CD14-positive monocyte (primary cell): ENCODE data around the gene GABRQ. TPM values are rescaled to one million over a fixed set of nuclear protein-coding genes. Genes with fewer than 3 reads are reported as not detected.

Source experiments
- DNase-seq, 3 donors: peaks; one replicate each; pipeline ENCODE4 v3.0.0-alpha.2; 2011 to 2022
- H2AFZ ChIP-seq: 2 replicates; pipeline ENCODE4 v1.6.0; 2012; ENCODE audit warnings: mild to moderate bottlenecking, low read depth, low read length, inconsistent platforms; ENCODE audit not compliant: insufficient read depth, poor library complexity, severe bottlenecking
- H3K27ac ChIP-seq, 2 donors: 1 replicate in 1 of 2; 2 replicates in 1 of 2; pipeline ENCODE4 v1.5.1; 2012 to 2013; ENCODE audit warnings: low read length in 2 of 2, control low read depth in 1 of 2, inconsistent platforms in 1 of 2, low read depth in 1 of 2, mild to moderate bottlenecking in 1 of 2
- H3K27me3 ChIP-seq, 2 donors: one replicate each; pipeline versions ENCODE4 v1.6.0 to v1.6.1; 2011 to 2013; ENCODE audit warnings: low read length in 2 of 2; ENCODE audit not compliant: control insufficient read depth in 2 of 2, insufficient read depth in 2 of 2
- H3K36me3 ChIP-seq, 2 donors: replicated peaks in 1 of 2; 1 replicate in 1 of 2; 2 replicates in 1 of 2; pipeline versions ENCODE4 v1.5.1 to v1.6.1; 2012 to 2013; ENCODE audit warnings: low read length in 2 of 2, control low read depth in 1 of 2, inconsistent platforms in 1 of 2, mild to moderate bottlenecking in 1 of 2; ENCODE audit not compliant: insufficient read depth in 2 of 2, control insufficient read depth in 1 of 2
- H3K4me1 ChIP-seq, 2 donors: 1 replicate in 1 of 2; 2 replicates in 1 of 2; pipeline versions ENCODE4 v1.5.1 to v1.6.1; 2012 to 2013; ENCODE audit warnings: low read length in 2 of 2, control low read depth in 1 of 2, inconsistent platforms in 1 of 2, mild to moderate bottlenecking in 1 of 2, moderate library complexity in 1 of 2; ENCODE audit not compliant: insufficient read depth in 2 of 2, control insufficient read depth in 1 of 2
- H3K4me2 ChIP-seq: replicated peaks from 2 replicates; pipeline ENCODE3; 2012; ENCODE audit warnings: low read length, moderate library complexity, mild to moderate bottlenecking; ENCODE audit not compliant: poor library complexity, severe bottlenecking; ENCODE audit errors: extremely low read depth
- H3K4me3 ChIP-seq, 3 experiments: fragments of 200-600 bp in 1 of 3; sonication (generic) in 1 of 3; replicated peaks in 1 of 3; 1 replicate in 2 of 3; 2 replicates in 1 of 3; pipeline ENCODE4 v1.5.1; 2011 to 2013; ENCODE audit warnings: low read length in 3 of 3, mild to moderate bottlenecking in 3 of 3, control low read depth in 2 of 3, low read depth in 2 of 3, inconsistent platforms in 1 of 3, moderate library complexity in 1 of 3
- H3K79me2 ChIP-seq: 2 replicates; pipeline ENCODE4 v1.6.0; 2012; ENCODE audit warnings: mild to moderate bottlenecking, control low read depth, inconsistent platforms, low read length, moderate library complexity; ENCODE audit not compliant: insufficient read depth
- H3K9ac ChIP-seq: 2 replicates; pipeline ENCODE4 v1.6.0; 2017; ENCODE audit warnings: low read length, mild to moderate bottlenecking; ENCODE audit not compliant: insufficient read depth, poor library complexity, severe bottlenecking
- H3K9me3 ChIP-seq, 2 donors: replicated peaks in 1 of 2; 1 replicate in 1 of 2; 2 replicates in 1 of 2; pipeline versions ENCODE4 v1.5.1 to v1.6.1; 2012 to 2013; ENCODE audit warnings: low read length in 2 of 2, control low read depth in 1 of 2; ENCODE audit not compliant: control insufficient read depth in 1 of 2, insufficient read depth in 1 of 2
- H4K20me1 ChIP-seq: 2 replicates; pipeline ENCODE4 v1.6.0; 2012; ENCODE audit warnings: mild to moderate bottlenecking, low read length, control low read depth, moderate library complexity; ENCODE audit not compliant: insufficient read depth
- H3K27ac Mint-ChIP-seq, 7 donors: one replicate each; pipeline ENCODE4 v1.8.0; 2020; ENCODE audit warnings: mild to moderate bottlenecking in 7 of 7, mixed read lengths in 7 of 7, moderate library complexity in 6 of 7, inconsistent platforms in 2 of 7
- H3K27me3 Mint-ChIP-seq, 3 donors: one replicate each; pipeline ENCODE4 v1.8.0; 2021 to 2022; ENCODE audit warnings: low read depth in 3 of 3, mild to moderate bottlenecking in 3 of 3, mixed read lengths in 3 of 3, moderate library complexity in 3 of 3, inconsistent platforms in 1 of 3
- H3K36me3 Mint-ChIP-seq, 2 donors: one replicate each; pipeline ENCODE4 v1.8.0; 2020; ENCODE audit warnings: mixed read lengths in 2 of 2, inconsistent platforms in 1 of 2, mild to moderate bottlenecking in 1 of 2
- H3K4me1 Mint-ChIP-seq: one replicate; pipeline ENCODE4 v1.8.0; 2020; ENCODE audit warnings: mild to moderate bottlenecking, mixed read lengths
- H3K4me3 Mint-ChIP-seq, 2 donors: one replicate each; pipeline ENCODE4 v1.8.0; 2020; ENCODE audit warnings: mild to moderate bottlenecking in 2 of 2, mixed read lengths in 2 of 2, moderate library complexity in 1 of 2
- H3K9me3 Mint-ChIP-seq, 7 donors: one replicate each; pipeline ENCODE4 v1.8.0; 2020 to 2022; ENCODE audit warnings: mixed read lengths in 7 of 7, mild to moderate bottlenecking in 6 of 7, moderate library complexity in 6 of 7, inconsistent platforms in 2 of 7
- WGBS: methylation state at CpG from one replicate; pipeline ENCODE4 v1.1.5; 2013; ENCODE audit warnings: missing lambda C conversion rate; ENCODE audit not compliant: insufficient coverage; 5-methylcytosine and 5-hydroxymethylcytosine counted together
- intact Hi-C, 2 donors: fragments of 100-400 bp; cut with micrococcal nuclease; formaldehyde crosslinking; loops; one replicate each; pipeline versions ENCODE4 v1.15.0 to v1.15.1; 2023
- polyA plus RNA-seq, 3 donors: library from polyadenylated mRNA; depleted of rRNA in 1 of 3; unstranded in 2 of 3; stranded (reverse) in 1 of 3; fragments of 300-500 nt in 2 of 3; fragments of >200 nt in 1 of 3; fragmentation: Illumina TruSeq in 2 of 3; gene quantifications; 1 replicate in 2 of 3; 2 replicates in 1 of 3; pipeline ENCODE4 v1.2.3, GENCODE V29; 2012 to 2021
- TF ChIP-seq, protein P1 (sequence below): fragments of 200-600 bp; IDR thresholded peaks from one replicate; pipeline ENCODE4 v1.8.0; 2022; ENCODE audit warnings: antibody characterized with exemption, mild to moderate bottlenecking

Gene GABRQ
- polyA plus RNA-seq, 3 donors, result not detected

DNA sequence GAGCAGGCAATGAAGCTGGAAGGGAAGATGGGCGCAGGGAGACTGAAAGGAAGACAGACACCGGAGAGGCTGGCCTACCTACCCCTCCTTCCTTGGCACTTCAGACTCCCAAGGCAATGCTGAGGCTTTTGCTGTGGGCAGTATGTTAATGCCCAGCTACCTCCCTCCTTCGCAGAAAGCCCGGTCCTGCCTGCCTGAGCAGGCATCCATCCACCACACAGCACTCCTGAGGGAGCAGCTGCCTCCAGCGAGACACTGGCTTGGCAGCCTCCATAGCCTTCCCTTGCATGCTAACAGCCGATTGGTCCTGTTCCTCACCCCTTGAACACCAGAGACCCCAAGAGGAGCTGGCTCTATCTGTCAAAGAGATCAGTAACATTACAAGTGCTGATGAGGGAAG is 14.4 kb downstream of the GABRQ start:
- H3K79me2 ChIP-seq, result no peaks in the 10 kb centered on the region
- no peak overlapping the region for H3K4me3 ChIP-seq
- Mint-ChIP-seq H3K4me3 (no peak overlapping the region), H3K27ac (peak overlapping the region in 1 of 7 donors; percentile 33), H3K27me3 (peaks cover 2 to 9% (median 4%) of the 10 kb centered on the region in 3 donors), H3K36me3 (no peaks in the 10 kb centered on the region), H3K4me1 (no peaks in the 10 kb centered on the region), H3K9me3 (peaks cover 0 to 4% (median 0%) of the 10 kb centered on the region in 7 donors)
- H3K4me1 ChIP-seq, result no peaks in the 10 kb centered on the region
- DNase-seq, result no peak
- no peaks in the 10 kb centered on the region for H4K20me1 ChIP-seq
- 93% methylated on average over 2 of the region's 6 CpGs for WGBS
- H3K9ac ChIP-seq, result no peak overlapping the region
- no peaks in the 10 kb centered on the region for H3K36me3 ChIP-seq
- no peak overlapping the region for H2AFZ ChIP-seq
- no peaks in the 10 kb centered on the region for H3K9me3 ChIP-seq
- no peak overlapping the region for H3K4me2 ChIP-seq
- intact Hi-C loops, result no loop called here
- TF ChIP-seq, protein P1, sequence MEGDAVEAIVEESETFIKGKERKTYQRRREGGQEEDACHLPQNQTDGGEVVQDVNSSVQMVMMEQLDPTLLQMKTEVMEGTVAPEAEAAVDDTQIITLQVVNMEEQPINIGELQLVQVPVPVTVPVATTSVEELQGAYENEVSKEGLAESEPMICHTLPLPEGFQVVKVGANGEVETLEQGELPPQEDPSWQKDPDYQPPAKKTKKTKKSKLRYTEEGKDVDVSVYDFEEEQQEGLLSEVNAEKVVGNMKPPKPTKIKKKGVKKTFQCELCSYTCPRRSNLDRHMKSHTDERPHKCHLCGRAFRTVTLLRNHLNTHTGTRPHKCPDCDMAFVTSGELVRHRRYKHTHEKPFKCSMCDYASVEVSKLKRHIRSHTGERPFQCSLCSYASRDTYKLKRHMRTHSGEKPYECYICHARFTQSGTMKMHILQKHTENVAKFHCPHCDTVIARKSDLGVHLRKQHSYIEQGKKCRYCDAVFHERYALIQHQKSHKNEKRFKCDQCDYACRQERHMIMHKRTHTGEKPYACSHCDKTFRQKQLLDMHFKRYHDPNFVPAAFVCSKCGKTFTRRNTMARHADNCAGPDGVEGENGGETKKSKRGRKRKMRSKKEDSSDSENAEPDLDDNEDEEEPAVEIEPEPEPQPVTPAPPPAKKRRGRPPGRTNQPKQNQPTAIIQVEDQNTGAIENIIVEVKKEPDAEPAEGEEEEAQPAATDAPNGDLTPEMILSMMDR, result no peak
- no peak overlapping the region for H3K27ac ChIP-seq
- H3K27me3 ChIP-seq, result no peaks in the 10 kb centered on the region

DNA sequence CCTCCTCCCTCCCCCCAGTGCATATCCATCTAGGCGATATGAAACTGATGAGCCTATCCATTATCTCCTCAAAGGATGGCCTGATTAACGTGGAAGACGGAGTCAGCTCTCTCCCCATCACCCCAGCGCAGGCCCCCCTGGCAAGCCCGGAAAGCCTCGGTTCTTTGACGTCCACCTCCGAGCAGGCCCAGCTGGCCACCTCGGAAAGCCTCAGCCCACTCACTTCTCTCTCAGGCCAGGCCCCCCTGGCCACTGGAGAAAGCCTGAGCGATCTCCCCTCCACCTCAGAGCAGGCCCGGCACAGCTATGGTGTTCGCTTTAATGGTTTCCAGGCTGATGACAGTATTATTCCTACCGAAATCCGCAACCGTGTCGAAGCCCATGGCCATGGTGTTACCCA is 14.8 kb downstream of the GABRQ start:
- Mint-ChIP-seq H3K4me1 (no peaks in the 10 kb centered on the region), H3K27ac (no peak overlapping the region), H3K9me3 (peaks cover 0 to 4% (median 0%) of the 10 kb centered on the region in 7 donors), H3K27me3 (peaks cover 2 to 8% (median 4%) of the 10 kb centered on the region in 3 donors), H3K36me3 (no peaks in the 10 kb centered on the region), H3K4me3 (no peak overlapping the region)
- no peaks in the 10 kb centered on the region for H3K36me3 ChIP-seq
- H3K9ac ChIP-seq, result no peak overlapping the region
- H3K4me3 ChIP-seq, result no peak overlapping the region
- H4K20me1 ChIP-seq, result no peaks in the 10 kb centered on the region
- H3K79me2 ChIP-seq, result no peaks in the 10 kb centered on the region
- H2AFZ ChIP-seq, result no peak overlapping the region
- H3K4me1 ChIP-seq, result no peaks in the 10 kb centered on the region
- H3K27ac ChIP-seq, result no peak overlapping the region
- intact Hi-C loops, result no loop called here
- H3K27me3 ChIP-seq, result no peaks in the 10 kb centered on the region
- H3K9me3 ChIP-seq, result no peaks in the 10 kb centered on the region
- TF ChIP-seq, protein P1, result no peak
- 95% methylated on average over 9 of the region's 16 CpGs for WGBS
- no peak overlapping the region for H3K4me2 ChIP-seq
- DNase-seq, result no peak
